Measurements from ENCODE around the gene CHID1.

DNA sequence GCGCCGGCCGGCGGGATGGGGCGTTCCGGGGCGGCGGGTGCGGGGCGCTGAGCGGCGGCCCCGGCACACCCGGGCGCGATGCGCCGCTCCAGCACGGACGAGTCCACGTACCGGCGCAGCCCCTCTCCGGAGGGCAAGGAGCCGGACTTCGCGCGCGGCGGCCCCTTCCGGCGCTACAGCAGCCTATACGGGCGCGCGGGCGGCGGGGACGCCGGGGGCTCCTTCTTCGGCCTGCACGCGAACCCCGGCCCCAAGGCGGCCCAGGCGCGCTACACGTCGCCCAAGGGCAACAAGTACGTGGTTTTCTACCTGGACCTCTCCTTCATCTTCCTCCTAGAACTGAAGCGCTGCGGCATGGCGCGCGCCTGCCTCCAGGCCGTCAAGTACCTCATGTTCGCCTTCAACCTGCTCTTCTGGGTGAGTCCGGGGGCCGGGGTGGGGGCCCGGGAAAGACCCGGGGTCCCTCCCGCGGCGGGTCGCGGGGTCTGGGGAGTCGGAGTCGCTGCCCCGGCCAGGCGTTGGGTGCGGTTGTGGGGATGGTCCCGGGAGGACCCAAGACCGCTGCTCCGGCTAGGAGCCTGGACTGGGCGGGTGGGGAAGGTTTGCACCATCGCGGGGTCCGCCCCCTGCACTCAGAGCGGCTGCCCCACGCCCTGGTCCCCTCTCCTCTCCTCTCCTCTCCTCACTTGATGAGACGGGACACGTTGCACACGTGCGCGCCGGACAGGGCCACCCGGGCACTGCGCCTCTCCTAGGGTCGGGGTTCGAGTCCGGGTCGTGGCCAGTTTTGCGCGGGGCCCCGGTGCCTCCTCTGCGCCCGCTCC is 60.4 kb downstream of the CHID1 start:
- TF ChIP-seq, protein P1, sequence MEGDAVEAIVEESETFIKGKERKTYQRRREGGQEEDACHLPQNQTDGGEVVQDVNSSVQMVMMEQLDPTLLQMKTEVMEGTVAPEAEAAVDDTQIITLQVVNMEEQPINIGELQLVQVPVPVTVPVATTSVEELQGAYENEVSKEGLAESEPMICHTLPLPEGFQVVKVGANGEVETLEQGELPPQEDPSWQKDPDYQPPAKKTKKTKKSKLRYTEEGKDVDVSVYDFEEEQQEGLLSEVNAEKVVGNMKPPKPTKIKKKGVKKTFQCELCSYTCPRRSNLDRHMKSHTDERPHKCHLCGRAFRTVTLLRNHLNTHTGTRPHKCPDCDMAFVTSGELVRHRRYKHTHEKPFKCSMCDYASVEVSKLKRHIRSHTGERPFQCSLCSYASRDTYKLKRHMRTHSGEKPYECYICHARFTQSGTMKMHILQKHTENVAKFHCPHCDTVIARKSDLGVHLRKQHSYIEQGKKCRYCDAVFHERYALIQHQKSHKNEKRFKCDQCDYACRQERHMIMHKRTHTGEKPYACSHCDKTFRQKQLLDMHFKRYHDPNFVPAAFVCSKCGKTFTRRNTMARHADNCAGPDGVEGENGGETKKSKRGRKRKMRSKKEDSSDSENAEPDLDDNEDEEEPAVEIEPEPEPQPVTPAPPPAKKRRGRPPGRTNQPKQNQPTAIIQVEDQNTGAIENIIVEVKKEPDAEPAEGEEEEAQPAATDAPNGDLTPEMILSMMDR (IDR thresholded peaks at IDR 0.05) = no peak
- TF ChIP-seq POLR2A (IDR thresholded peaks at IDR 0.05) = no peak

Measured in breast epithelium (tissue), 3 donors.